Cardiac muscle cell (in vitro differentiated cells and primary cell): ENCODE results near the gene DDX3X. TPM values are rescaled to one million over a fixed set of nuclear protein-coding genes. Genes with fewer than 3 reads are reported as not detected.
"Not testable (repeated sequence)": the region's sequence is repeated elsewhere in the genome, so short reads cannot be mapped to it uniquely, and the experiment has no call there.

ENCODE experiments used
- DNase-seq, 2 donors: peaks; one replicate each; pipeline versions ENCODE4 v3.0.0 to v3.0.0-alpha.2; 2010 to 2017; ENCODE audit warnings: low read depth in 1 of 2, low spot score in 1 of 2
- H3K27ac ChIP-seq: fragments of 200-600 bp; sonication (generic); 2 replicates; pipeline ENCODE4 v1.5.1; 2016
- H3K27me3 ChIP-seq: fragments of 200-600 bp; sonication (generic); 2 replicates; pipeline ENCODE4 v1.6.0; 2016; ENCODE audit warnings: control low read depth
- H3K36me3 ChIP-seq: fragments of 200-600 bp; sonication (generic); 2 replicates; pipeline ENCODE4 v1.5.1; 2016; ENCODE audit warnings: control low read depth
- H3K4me1 ChIP-seq: fragments of 200-600 bp; sonication (generic); 2 replicates; pipeline ENCODE4 v1.8.1; 2017; ENCODE audit warnings: low read depth, mild to moderate bottlenecking, mixed run types
- H3K4me3 ChIP-seq: fragments of 200-600 bp; sonication (generic); 2 replicates; pipeline ENCODE4 v1.5.1; 2016; ENCODE audit warnings: mild to moderate bottlenecking
- H3K9me3 ChIP-seq: fragments of 200-600 bp; sonication (generic); 2 replicates; pipeline ENCODE4 v1.5.1; 2017; ENCODE audit warnings: low read depth, mild to moderate bottlenecking, control low read depth
- CTCF ChIP-seq: IDR thresholded peaks from 2 replicates; pipeline ENCODE4 v1.5.1; 2012; ENCODE audit warnings: low read depth, mild to moderate bottlenecking, low read length
- polyA plus RNA-seq: library from polyadenylated mRNA; unstranded; fragments of >200 nt; fragmentation: Nextera tagmentation; extraction: Ambion mirVana; gene quantifications from 2 replicates; pipeline ENCODE4 v1.2.1, GENCODE V29; 2016
- total RNA-seq: library from RNA; depleted of rRNA; stranded (reverse); fragments of >200 nt; gene quantifications from 2 replicates; pipeline ENCODE4 v1.2.3, GENCODE V29; 2016

The DDX3X gene
- total and polyA plus RNA-seq, 2 experiments from 2014 or later = 95.5 to 140 TPM

GRCh38 chrX:41386222-41386990, 52.4 kb downstream of the DDX3X start:
- H3K27ac ChIP-seq = no peak overlapping the region

GRCh38 chrX:41388543-41388942, 54.6 kb downstream of the DDX3X start:
- H3K27ac ChIP-seq = no peak overlapping the region
- H3K27me3 ChIP-seq = no peaks in the 10 kb centered on the region
- no peak for TF ChIP-seq CTCF
- H3K9me3 ChIP-seq = no peaks in the 10 kb centered on the region
- no peaks in the 10 kb centered on the region for H3K4me1 ChIP-seq
- no peak for DNase-seq
- H3K4me3 ChIP-seq = no peak overlapping the region
- no peaks in the 10 kb centered on the region for H3K36me3 ChIP-seq

More at GRCh38 chrX:41386222-41386990, 52.4 kb downstream of the DDX3X start:
- TF ChIP-seq CTCF = no peak
- Histone ChIP-seq H3K9me3 (no peaks in the 10 kb centered on the region), H3K4me3 (no peak overlapping the region), H3K36me3 (no peaks in the 10 kb centered on the region), H3K4me1 (no peaks in the 10 kb centered on the region), H3K27me3 (no peaks in the 10 kb centered on the region)
- peak in 1 of 2 donors; percentile 22 for DNase-seq

- Histone ChIP-seq H3K9me3 (no peaks in the 10 kb centered on the region), H3K4me3 (no peak overlapping the region), H3K4me1 (no peaks in the 10 kb centered on the region), H3K27me3 (no peaks in the 10 kb centered on the region), H3K27ac (no peak overlapping the region), H3K36me3 (no peaks in the 10 kb centered on the region)
- no peak for TF ChIP-seq CTCF
- DNase-seq = no peak
These were observed 55.4 kb downstream of the DDX3X start for GRCh38 chrX:41389311-41389888.

GRCh38 chrX:41390576-41390975, 56.6 kb downstream of the DDX3X start:
- not testable (repeated sequence) for DNase-seq, H3K36me3 ChIP-seq, H3K9me3 ChIP-seq, H3K27me3 ChIP-seq, H3K4me1 ChIP-seq, H3K4me3 ChIP-seq, H3K27ac ChIP-seq

- H3K27ac ChIP-seq = no peak overlapping the region
- H3K9me3 ChIP-seq = no peaks in the 10 kb centered on the region
- TF ChIP-seq CTCF = no peak
- no peak for DNase-seq
- no peak overlapping the region for H3K4me3 ChIP-seq
- H3K4me1 ChIP-seq = no peaks in the 10 kb centered on the region
- no peaks in the 10 kb centered on the region for H3K27me3 ChIP-seq
- H3K36me3 ChIP-seq = no peaks in the 10 kb centered on the region
These were observed 57.6 kb downstream of the DDX3X start for GRCh38 chrX:41391606-41392005.

- no peak for TF ChIP-seq CTCF
- no peaks in the 10 kb centered on the region for H3K36me3 ChIP-seq
- no peak overlapping the region for H3K27ac ChIP-seq
- no peaks in the 10 kb centered on the region for H3K9me3 ChIP-seq
- no peaks in the 10 kb centered on the region for H3K27me3 ChIP-seq
- H3K4me3 ChIP-seq = no peak overlapping the region
- DNase-seq = no peak
- H3K4me1 ChIP-seq = no peaks in the 10 kb centered on the region
These were observed 60.3 kb downstream of the DDX3X start for GRCh38 chrX:41394293-41394692.
